SU-DHL-6 (cell line): ENCODE measurements around the gene TMEM79.

Source experiments
- H2AFZ ChIP-seq: fragments of 200-600 bp; sonication (generic); 2 replicates; pipeline ENCODE4 v1.6.1; 2014; ENCODE audit warnings: low read depth, mild to moderate bottlenecking, moderate library complexity, mixed read lengths, antibody characterized with exemption, low read length; ENCODE audit not compliant: severe bottlenecking
- H3F3A ChIP-seq: fragments of 200-600 bp; shearing (Covaris generic); 2 replicates; pipeline ENCODE4 v1.6.0; 2016; ENCODE audit warnings: antibody characterized with exemption, mild to moderate bottlenecking; ENCODE audit not compliant: insufficient read depth
- H3K27ac ChIP-seq: fragments of 200-600 bp; sonication (generic); 2 replicates; pipeline ENCODE4 v1.5.1; 2016; ENCODE audit warnings: low read depth, mild to moderate bottlenecking, low read length, moderate library complexity, mixed read lengths
- H3K27me3 ChIP-seq: fragments of 200-600 bp; sonication (generic), shearing (Covaris generic); 2 replicates; pipeline ENCODE4 v1.6.0; 2014; ENCODE audit warnings: mild to moderate bottlenecking, low read length
- H3K36me3 ChIP-seq: fragments of 200-600 bp; sonication (generic); 2 replicates; pipeline ENCODE4 v1.6.1; 2014; ENCODE audit warnings: mild to moderate bottlenecking, low read length, mixed read lengths
- H3K4me2 ChIP-seq: fragments of 300-600, 200-600 bp; shearing (Covaris generic), sonication (generic); 2 replicates; pipeline ENCODE4 v1.6.0; 2014; ENCODE audit warnings: low read length, low read depth, mild to moderate bottlenecking; ENCODE audit not compliant: poor library complexity, severe bottlenecking
- H3K4me3 ChIP-seq: fragments of 200-600 bp; sonication (generic); 2 replicates; pipeline ENCODE4 v1.5.1; 2014; ENCODE audit warnings: antibody characterized with exemption, low read length, mild to moderate bottlenecking, mixed read lengths; ENCODE audit not compliant: insufficient read depth, poor library complexity, severe bottlenecking
- H3K79me2 ChIP-seq: fragments of 200-600 bp; sonication (generic); 2 replicates; pipeline ENCODE4 v1.6.1; 2014; ENCODE audit warnings: mild to moderate bottlenecking, low read length, moderate library complexity; ENCODE audit not compliant: insufficient read depth
- H3K9ac ChIP-seq: fragments of 200-600 bp; sonication (generic); 2 replicates; pipeline ENCODE4 v1.7.0; 2014; ENCODE audit warnings: mild to moderate bottlenecking, low read length
- H3K9me2 ChIP-seq: fragments of 200-600 bp; sonication (generic); replicated peaks from 2 replicates; pipeline ENCODE4 v1.6.1; 2014; ENCODE audit warnings: low read length; ENCODE audit not compliant: insufficient read depth
- H3K9me3 ChIP-seq: fragments of 200-600 bp; sonication (generic); 2 replicates; pipeline ENCODE4 v1.6.1; 2014; ENCODE audit warnings: low read length, mixed read lengths; ENCODE audit not compliant: insufficient read depth
- H4K20me1 ChIP-seq: fragments of 200-600 bp; sonication (generic); 2 replicates; pipeline ENCODE4 v1.6.1; 2014; ENCODE audit warnings: low read depth, mild to moderate bottlenecking, antibody characterized with exemption, low read length, moderate library complexity, mixed read lengths
- EZH2phosphoT487 ChIP-seq: fragments of 200-600 bp; sonication (generic), shearing (Covaris generic); conservative IDR thresholded peaks from 2 replicates; pipeline ENCODE4 v1.6.1; 2018; ENCODE audit warnings: mild to moderate bottlenecking, antibody characterized with exemption, low read length, moderate library complexity, mixed read lengths
- TF ChIP-seq, protein P1 (sequence below): fragments of 200-600 bp; sonication (generic); IDR thresholded peaks from one replicate; pipeline ENCODE4 v1.5.1; 2017; ENCODE audit warnings: antibody characterized with exemption, mild to moderate bottlenecking, low read length, moderate library complexity; ENCODE audit not compliant: insufficient read depth, poor library complexity, severe bottlenecking

The TMEM79 gene

DNA sequence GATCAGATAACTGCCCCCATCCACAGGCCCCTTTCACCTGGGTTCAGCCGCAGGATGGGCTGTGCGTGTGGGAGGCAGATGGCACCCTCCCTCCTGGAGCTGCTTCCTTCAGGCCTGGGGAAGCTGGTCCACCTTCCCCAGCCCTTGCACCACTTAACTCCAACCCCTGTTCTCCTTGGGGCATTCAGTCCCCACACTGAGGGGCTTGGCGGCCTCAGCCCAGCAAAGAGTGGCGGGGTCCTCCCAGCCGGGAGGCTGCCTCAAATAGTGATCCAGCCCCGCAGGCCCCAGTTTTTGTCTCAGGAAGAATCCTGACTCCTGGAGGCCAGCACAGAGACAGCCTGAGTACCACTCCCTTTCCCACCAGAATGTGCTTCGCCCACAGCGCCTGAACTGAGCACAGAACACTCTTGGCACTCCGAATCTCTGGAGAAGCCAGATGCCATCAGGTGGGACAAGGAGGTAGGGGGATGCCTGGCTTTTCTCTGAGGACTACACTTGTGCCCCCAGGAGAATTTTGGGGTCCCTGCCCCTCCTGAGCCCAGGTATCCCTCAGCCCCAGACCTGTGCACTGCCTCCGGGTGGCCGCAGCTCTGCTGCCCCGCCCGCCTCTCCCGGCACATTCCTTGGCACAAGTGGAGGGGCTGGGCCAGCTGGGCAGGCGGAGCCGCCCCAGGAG lies 37.2 kb upstream of the TMEM79 start:
- TF ChIP-seq, protein P1, sequence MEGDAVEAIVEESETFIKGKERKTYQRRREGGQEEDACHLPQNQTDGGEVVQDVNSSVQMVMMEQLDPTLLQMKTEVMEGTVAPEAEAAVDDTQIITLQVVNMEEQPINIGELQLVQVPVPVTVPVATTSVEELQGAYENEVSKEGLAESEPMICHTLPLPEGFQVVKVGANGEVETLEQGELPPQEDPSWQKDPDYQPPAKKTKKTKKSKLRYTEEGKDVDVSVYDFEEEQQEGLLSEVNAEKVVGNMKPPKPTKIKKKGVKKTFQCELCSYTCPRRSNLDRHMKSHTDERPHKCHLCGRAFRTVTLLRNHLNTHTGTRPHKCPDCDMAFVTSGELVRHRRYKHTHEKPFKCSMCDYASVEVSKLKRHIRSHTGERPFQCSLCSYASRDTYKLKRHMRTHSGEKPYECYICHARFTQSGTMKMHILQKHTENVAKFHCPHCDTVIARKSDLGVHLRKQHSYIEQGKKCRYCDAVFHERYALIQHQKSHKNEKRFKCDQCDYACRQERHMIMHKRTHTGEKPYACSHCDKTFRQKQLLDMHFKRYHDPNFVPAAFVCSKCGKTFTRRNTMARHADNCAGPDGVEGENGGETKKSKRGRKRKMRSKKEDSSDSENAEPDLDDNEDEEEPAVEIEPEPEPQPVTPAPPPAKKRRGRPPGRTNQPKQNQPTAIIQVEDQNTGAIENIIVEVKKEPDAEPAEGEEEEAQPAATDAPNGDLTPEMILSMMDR = no peak
- TF ChIP-seq EZH2phosphoT487 = no peak
- Histone ChIP-seq H3K9me2 (no peaks in the 10 kb centered on the region), H3K36me3 (no peaks in the 10 kb centered on the region), H3K4me3 (no peak overlapping the region), H3K4me2 (no peak overlapping the region), H2AFZ (no peak overlapping the region), H3K27me3 (no peaks in the 10 kb centered on the region), H3K9ac (no peak overlapping the region), H3K27ac (no peak overlapping the region), H3K9me3 (no peaks in the 10 kb centered on the region), H3K79me2 (no peaks in the 10 kb centered on the region), H4K20me1 (no peaks in the 10 kb centered on the region), H3F3A (no peaks in the 10 kb centered on the region)

DNA sequence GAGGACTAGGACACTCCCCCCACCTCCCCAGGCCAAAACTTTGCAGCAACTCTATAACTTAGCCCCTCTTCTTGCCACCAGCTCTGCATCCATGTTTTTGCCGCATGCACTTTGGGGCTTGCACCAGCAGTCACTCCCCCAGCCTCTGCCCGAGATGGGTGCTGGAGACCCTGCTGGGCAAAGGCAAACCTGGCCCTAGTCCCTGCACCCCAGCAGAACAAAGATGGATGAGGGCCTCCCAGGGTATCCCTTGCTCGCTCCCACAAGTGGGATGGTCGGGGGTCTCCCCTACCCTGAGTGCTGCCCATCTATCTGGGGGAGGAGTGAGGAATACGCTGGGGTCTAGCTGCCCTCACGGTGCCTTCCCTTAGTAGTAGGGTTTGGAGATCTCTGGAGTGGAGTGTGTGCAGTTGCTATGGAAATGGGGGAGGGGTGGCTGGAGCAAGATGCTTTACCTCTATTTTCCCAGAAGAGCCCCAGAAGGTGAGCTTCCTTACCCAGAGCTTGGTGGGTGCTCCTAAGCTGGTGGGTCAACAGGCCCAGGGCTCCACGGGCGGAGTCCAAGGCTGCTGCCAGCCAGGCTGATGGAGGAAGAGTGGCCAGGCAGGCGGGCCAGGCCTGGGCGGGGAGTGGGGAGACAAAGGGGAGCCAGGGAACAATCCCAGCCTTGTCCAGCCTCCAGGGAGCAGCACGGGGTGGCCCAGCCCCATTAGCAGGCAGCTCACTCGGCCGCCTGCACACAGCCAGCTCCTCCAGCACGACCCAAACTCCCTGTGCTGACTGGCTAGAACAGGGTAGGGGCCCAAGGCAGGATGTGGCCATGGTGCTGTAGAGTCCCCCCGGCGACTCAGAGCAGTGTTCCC lies 36.4 kb upstream of the TMEM79 start, which contains the start of gene PAQR6:
Gene PAQR6, minus strand, starts transcription at position 597 of the 863 bp plus-strand sequence. CDS start 1,325 bp downstream, outside the sequence.
- H3K27me3 ChIP-seq = no peaks in the 10 kb centered on the region
- H3K9me2 ChIP-seq = no peaks in the 10 kb centered on the region
- TF ChIP-seq, protein P1 = no peak
- TF ChIP-seq EZH2phosphoT487 = no peak
- no peak within 1 kb of the TSS for H3K4me2 ChIP-seq
- H3F3A ChIP-seq = no peaks in the 10 kb centered on the region
- no peak within 1 kb of the TSS for H3K4me3 ChIP-seq
- H4K20me1 ChIP-seq = no peaks in the 10 kb centered on the region
- H3K9ac ChIP-seq = no peak within 1 kb of the TSS
- no peaks in the 10 kb centered on the region for H3K79me2 ChIP-seq
- no peaks in the 10 kb centered on the region for H3K9me3 ChIP-seq
- no peak within 1 kb of the TSS for H3K27ac ChIP-seq
- H3K36me3 ChIP-seq = no peaks in the 10 kb centered on the region
- no peak within 1 kb of the TSS for H2AFZ ChIP-seq

DNA sequence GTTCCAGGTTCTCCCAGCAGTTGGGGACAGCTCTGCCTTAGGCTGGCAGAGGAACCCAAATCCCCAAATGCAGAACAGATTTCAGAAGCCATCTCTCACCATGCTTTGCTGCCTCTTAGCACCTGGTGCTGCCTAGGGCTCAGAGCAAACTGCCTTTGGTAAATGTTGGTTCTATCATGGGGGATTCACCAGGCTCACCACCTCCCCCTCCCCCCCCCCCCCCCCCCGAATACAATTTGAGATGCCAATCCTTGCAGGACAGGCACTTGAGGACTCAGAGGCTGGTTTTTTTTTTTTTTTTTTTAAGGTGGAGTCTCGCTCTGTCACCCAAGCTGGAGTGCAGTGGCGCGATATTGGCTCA lies 35.8 kb upstream of the TMEM79 start:
- no peaks in the 10 kb centered on the region for H3F3A ChIP-seq
- H2AFZ ChIP-seq = no peak overlapping the region
- no peak overlapping the region for H3K4me3 ChIP-seq
- no peaks in the 10 kb centered on the region for H3K27me3 ChIP-seq
- no peak overlapping the region for H3K27ac ChIP-seq
- TF ChIP-seq, protein P1 = no peak
- TF ChIP-seq EZH2phosphoT487 = no peak
- no peaks in the 10 kb centered on the region for H3K36me3 ChIP-seq
- no peaks in the 10 kb centered on the region for H4K20me1 ChIP-seq
- H3K9me3 ChIP-seq = no peaks in the 10 kb centered on the region
- no peak overlapping the region for H3K9ac ChIP-seq
- no peaks in the 10 kb centered on the region for H3K9me2 ChIP-seq
- H3K79me2 ChIP-seq = no peaks in the 10 kb centered on the region
- no peak overlapping the region for H3K4me2 ChIP-seq
